ENCODE data around the gene EXOC3L4. TPM values are rescaled to one million over a fixed set of nuclear protein-coding genes. Genes with fewer than 3 reads are reported as not detected.

The EXOC3L4 gene
- total RNA-seq, 2 donors from 2014 or later, result not detected

DNA sequence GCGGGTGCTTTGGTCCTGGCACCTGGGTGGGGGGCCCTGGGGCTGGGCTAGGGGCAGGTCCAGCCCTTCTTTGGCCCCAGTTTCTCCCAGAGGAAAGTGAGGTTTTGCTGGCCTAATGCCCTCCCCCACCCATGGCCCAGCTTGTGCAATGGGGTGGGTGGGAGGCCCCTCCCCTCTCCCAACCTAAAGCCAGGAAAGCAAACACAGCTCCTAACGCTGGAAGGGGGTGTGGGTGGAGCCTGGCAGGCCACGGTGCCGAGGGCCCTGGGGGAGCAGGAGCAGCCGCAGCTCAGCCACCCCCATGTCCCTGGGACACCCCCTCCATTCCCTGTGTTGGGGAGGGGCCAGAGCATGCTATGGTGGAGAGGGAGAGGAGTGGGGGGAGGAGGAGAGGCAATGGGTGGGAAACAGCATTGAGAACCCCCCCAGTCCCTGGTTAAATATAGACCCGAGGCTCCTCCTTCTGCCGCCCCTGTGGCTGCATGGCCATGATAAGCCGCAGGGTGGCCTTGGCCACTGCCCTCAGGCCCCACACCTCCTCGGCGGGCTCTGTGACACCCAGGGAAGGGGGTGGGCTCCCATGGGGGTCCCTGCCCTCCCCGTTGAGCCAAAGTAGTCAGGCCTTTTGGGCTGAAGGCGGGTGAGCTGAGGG lies 4.7 kb downstream of the EXOC3L4 start:
- DNase-seq (ENCODE audit: low spot score in 2 of 2) (no peak), ATAC-seq (no peak)
- H3K36me3 Mint-ChIP-seq, result no peaks in the 10 kb centered on the region

DNA sequence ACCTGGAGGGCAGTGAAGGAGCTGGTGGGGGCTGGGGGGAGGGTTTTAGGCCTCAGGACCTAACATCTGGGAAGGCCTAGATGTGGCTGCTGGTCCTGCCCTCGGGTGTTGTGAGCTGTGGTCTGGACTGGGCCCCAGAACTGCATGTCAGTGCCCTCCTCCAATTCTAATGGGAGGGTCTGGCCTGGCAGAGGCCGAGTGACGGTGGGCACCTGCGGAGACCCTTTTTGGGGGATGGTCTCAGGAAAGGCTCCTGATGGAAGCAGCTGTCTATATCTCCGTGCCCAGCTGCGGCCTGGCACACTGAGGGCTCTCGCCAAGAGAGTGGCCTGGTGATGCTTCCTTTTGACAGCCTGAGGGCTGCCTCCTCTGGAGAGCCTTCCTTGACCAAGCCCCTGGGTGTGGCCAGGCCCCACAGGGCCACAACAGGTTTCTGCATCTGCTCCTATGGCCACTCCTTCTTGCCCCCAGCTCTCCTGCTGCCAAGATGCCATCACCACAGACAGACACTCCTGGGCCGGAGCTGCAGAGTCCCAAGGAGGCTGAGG lies 5.3 kb downstream of the EXOC3L4 start:
- Mint-ChIP-seq H3K9me3 (no peaks in the 10 kb centered on the region), H3K27ac (no peak overlapping the region), H3K36me3 (no peaks in the 10 kb centered on the region)
- ATAC-seq (no peak), DNase-seq (ENCODE audit: low spot score in 2 of 2) (no peak)

More for the DNA sequence above, 4.7 kb downstream of the EXOC3L4 start:
- Mint-ChIP-seq H3K9me3 (no peaks in the 10 kb centered on the region), H3K27ac (no peak overlapping the region)

DNA sequence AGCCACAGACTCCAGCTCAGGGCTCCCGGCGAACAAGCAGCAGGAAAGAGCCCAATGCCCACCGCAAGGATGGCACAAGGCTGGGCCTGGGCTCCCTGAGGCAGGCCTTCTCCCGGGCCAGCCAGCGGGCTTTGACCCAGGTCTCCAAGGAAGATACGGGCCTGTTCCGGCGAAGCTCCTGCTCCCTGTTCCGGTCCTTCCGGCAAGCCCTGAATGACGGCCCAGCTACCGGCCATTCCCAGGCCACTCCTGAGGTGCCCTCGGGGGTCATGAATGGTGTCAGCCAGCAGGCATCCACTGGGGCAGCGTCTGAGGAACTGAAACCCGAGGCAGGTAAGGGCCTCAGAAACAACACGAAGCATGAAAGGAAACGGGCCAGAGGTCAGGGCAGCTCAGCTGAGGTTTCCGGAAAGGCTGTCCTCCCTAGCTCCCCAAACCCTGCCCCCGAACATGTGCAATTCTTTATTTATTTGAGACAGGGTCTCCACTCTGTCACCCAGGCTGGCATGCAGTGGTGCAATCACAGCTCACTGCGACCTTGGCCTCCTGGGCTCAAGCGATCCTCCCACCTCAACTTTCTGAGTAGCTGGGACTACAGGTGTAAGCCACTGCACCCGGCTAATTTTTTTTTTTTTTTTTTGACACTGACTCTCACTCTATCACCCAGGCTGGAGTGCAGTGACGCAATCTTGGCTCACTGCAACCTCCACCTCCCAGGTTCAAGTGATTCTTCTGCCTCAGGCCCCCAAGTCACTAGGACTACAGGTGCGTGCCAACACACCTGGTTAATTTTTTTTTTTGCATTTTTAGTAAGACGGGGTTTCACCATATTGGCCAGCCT lies 6.0 kb downstream of the EXOC3L4 start:
- Mint-ChIP-seq H3K27ac (no peak overlapping the region), H3K9me3 (no peaks in the 10 kb centered on the region), H3K36me3 (no peaks in the 10 kb centered on the region)
- DNase-seq (ENCODE audit: low spot score in 2 of 2) (no peak), ATAC-seq (no peak)

DNA sequence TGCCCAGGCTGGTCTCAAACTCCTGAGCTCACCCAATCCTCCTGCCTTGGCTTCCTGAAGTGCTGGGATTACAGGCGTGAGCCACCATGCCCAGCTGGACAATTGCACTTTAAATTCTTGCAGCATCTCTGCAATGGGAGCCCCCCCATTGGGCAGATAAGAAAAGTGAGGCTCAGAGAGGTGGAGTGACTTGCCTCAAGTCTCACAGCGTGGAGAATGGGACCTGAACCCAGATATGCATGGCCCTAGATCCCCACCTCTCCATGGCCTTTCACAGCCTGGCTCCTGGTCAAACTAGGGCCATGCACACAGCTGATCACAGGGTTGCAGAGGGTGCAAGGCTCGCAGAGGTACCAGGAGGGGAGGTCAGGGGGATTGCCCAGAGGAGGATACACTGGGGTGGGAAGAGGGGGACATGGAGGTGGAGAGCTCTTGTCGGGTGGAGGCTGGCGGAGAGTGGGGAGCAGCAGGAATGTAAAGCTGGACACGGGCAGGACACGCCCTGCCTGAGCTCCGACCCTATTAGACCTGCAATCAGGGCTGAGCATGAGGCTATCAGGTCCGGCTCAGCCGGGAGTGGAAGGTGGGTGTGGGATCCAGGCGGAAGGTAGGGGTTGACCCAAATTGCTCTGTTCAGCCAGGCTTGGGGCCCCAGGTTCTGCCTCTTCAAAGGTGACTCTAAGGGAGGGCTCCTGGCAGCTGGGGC lies 6.9 kb downstream of the EXOC3L4 start:
- Mint-ChIP-seq H3K9me3 (no peaks in the 10 kb centered on the region), H3K36me3 (no peaks in the 10 kb centered on the region), H3K27ac (no peak overlapping the region)
- no peak for ATAC-seq
- DNase-seq (ENCODE audit: low spot score in 2 of 2), result no peak

DNA sequence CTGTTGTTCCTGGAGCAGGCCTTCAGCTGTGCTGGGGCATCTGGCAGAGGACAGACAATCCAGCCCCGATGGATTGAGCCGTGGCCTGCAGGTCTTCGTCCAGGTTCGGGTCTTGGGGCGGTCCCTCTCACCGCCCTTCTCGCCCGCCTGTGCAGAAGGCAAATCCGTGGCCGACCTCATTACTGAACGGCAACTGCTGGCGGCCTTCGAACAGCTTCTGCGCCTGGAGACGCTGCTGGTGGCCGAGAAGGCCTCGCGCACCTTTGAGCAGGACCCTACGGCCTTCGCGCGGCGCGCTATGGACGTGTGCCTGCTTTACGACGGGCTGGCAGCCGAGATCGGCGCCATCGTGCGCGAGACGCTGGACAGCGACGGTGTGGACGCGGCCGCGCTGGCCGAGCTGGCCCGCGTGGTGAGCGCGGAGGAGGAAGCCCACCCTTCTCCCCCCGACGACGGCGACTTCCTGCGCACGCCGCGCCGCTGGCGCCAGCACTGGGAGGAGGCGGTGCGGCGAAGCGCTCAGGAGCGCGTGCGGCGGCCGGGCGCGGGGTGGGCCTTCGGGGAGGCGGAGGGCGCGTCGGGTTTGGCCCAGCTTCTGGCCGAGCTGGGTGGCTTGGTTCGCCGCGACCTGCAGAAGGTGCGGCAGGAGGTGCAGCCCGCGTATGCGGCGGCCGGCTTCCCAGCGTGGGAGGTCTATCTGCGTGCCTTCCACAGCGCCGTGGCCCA lies 7.6 kb downstream of the EXOC3L4 start:
- Mint-ChIP-seq H3K36me3 (no peaks in the 10 kb centered on the region), H3K9me3 (no peaks in the 10 kb centered on the region), H3K27ac (no peak overlapping the region)
- DNase-seq (ENCODE audit: low spot score in 2 of 2) (no peak), ATAC-seq (no peak)

DNA sequence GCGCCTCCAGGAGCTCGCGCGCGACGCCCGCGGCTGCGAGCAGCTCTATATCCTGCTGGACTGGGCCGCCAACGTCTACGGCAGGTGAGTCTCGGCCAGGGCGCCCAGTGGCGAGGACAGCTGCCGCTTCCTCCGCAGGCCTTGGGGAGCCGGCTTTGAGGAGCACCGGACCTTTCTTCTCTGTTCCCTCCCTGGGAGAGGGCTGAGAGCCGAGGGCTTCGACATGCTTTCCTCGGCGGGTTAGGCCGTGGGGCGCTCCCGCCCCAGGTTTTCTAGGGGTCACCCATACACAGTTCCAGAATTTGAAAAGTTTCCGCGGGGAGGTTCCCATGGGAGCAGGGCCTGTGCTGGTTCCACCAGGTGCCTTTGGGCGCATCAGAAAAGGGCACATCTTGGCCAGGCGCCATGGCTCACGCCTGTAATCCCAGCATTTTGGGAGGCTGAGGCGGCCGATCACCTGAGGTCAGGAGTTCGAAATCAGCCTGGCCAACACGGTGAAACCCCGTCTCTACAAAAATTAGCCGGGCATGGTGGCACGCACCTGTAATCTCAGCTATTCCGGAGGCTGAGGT lies 8.2 kb downstream of the EXOC3L4 start:
- DNase-seq (ENCODE audit: low spot score in 2 of 2) (no peak), ATAC-seq (no peak)
- Mint-ChIP-seq H3K36me3 (no peaks in the 10 kb centered on the region), H3K9me3 (no peaks in the 10 kb centered on the region), H3K27ac (no peak overlapping the region)

DNA sequence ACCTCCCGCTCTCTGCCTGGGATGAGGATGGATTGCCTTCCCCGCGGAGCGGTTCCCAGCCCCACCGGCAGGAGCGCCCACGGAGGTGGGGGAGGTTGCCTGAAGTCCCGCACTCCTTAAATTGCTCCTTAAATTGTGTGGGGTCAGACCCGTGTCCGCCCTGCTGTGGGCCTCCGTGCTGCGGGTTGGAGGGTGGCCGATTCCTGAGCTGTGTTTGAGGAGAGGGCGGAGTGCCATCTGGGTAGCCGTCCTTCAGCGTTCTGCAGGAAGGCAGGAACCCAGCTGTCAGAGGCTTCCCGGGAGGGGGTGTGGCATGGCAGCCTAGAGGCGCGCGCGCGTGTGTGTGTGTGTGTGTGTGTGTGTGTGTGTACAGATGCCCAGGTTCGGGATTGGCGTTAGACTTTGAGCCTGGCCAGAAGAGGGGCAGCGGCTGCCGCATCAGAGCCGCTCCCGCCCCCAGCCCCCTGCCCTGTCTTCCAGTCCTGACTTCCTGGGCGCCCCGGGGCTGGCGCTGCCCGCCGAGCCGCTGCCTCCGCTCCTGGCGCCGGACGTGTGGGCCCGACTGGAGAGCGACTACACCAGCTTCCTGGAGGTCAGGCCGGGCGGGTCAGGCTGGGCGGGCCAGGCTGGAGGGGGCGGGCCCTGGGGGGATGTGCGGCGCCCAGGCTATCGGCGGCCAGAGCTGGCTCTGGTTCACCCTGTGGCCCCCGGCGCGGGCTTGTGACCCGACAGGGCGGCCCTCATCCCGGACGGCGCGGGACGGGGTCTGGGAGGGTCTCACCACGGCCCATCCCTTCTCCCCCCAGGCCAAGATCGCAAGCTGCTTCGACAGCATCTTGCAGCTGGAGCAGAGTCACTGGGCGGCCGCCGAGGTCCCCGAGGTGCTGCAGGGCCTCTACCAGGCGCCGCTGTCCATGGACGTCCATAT lies 9.2 kb downstream of the EXOC3L4 start:
- H3K9me3 Mint-ChIP-seq, result no peaks in the 10 kb centered on the region

DNA sequence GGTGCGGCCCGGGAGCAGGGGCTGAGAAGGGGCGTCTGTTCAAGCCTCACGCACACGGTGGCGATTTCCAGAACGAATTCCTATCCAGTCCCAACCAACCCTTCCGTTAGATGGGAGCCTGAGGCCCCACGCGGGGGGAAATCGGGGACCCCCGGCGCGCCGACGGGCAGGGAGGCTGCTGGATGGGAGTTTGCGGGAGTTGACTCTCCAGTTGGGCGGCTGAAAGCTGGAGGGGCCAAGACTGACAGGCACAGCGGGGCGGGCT lies 9.8 kb downstream of the EXOC3L4 start:
- no peak for DNase-seq (ENCODE audit: low spot score in 2 of 2)
- H3K27ac Mint-ChIP-seq, result no peak overlapping the region
- no peaks in the 10 kb centered on the region for H3K36me3 Mint-ChIP-seq
- H3K9me3 Mint-ChIP-seq, result no peaks in the 10 kb centered on the region
- no peak for ATAC-seq

More for the DNA sequence above, 9.2 kb downstream of the EXOC3L4 start:
- ATAC-seq (no peak), DNase-seq (ENCODE audit: low spot score in 2 of 2) (no peak)
- Mint-ChIP-seq H3K27ac (no peak overlapping the region), H3K36me3 (no peaks in the 10 kb centered on the region)

DNA sequence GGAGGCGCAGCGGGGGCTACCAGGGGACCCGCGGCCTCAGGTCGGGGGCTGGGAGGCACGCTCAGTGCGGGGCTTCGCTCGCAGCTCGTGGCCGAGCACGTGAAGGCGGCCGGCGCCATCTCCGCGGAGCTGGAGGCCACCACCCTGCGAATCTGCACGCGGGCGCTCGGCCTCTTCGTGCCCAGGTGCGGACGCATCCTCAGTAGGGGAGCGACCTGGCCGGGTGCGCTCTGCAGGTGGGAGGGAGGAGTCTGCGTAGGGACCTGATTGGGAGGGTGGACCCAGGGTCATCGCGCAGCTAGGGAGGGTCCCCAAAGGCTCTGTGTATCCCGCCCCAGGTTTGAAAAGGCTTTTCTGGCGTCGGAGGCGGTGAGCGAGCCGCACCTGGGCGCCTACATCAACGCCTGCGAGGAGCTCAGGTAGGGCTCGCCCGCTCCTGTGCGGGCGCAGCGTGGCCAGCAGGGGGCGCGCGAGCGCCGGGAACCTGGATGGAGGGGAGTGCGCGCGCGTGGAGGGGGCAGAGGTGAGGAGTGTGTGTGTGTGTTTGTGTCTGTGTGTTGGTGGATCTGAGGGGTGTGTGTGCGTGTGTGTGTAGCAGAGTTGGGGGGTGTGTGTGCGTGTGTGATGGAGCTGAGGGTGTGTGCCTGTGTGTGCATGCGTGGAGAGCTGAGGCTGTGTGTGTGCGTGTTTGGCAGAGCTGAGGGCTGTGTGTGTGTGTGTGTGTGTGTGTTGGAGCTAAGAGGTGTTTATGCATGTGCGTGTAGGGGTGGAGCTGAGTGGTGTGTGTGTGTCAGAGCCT lies 10.3 kb downstream of the EXOC3L4 start:
- no peaks in the 10 kb centered on the region for H3K36me3 Mint-ChIP-seq
- H3K27ac Mint-ChIP-seq, result no peak overlapping the region
- H3K9me3 Mint-ChIP-seq, result no peaks in the 10 kb centered on the region
- ATAC-seq (peak; percentile 81 to 88), DNase-seq (ENCODE audit: low spot score in 2 of 2) (peak in 1 of 2 donors; percentile 83)

DNA sequence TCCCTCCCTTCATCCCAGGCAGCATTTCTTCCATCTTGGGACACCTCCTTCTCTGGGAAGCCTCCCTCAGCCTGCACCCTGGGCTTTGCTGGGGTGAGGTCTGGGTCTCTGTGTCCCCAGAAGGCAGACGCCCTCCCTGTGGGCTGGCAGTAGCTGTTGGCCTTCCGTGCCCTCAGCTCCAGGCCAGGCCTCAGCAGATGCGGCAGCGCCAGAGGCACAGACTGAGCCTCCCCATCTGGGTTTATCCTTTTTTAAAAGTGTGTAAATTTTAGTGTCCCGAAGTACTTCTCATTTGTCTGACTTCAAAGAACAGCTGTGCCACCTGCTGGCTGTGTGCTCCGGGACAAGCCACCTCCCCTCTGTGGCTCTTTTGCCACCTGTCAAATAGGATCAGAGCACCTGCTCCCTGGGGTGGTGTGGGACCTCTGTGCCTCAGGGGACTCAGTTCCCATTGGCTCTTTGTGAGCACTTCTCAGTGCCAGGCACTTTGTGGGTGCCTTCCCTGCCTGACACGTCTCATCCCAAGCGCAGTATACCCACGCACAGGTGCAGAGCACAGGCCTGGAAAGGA lies 11.1 kb downstream of the EXOC3L4 start:
- ATAC-seq, result no peak
- Mint-ChIP-seq H3K27ac (no peak overlapping the region), H3K36me3 (no peaks in the 10 kb centered on the region), H3K9me3 (no peaks in the 10 kb centered on the region)
- no peak for DNase-seq (ENCODE audit: low spot score in 2 of 2)

DNA sequence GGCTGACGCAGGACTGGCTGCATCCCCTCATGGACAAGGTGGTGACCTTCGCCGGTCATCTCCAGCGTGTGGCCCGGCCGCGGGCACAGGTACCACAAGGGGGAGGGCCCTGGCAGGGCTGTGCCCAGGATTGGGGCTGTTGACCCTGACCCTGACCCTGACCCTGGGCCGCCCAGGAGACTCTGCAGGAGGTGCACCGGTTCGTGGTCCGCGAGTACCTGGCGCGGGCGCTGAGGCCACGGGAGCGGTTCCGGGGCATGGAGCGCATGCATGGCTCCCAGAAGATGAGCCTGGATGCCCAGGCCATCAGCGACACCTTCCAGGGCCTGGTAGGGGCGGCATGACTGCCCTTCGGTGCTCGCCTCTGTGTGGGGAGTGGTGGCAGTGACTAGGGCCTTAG lies 12.9 kb downstream of the EXOC3L4 start:
- ATAC-seq (no peak), DNase-seq (ENCODE audit: low spot score in 2 of 2) (no peak)
- no peaks in the 10 kb centered on the region for H3K9me3 Mint-ChIP-seq
- H3K36me3 Mint-ChIP-seq, result no peaks in the 10 kb centered on the region
- H3K27ac Mint-ChIP-seq, result no peak overlapping the region

DNA sequence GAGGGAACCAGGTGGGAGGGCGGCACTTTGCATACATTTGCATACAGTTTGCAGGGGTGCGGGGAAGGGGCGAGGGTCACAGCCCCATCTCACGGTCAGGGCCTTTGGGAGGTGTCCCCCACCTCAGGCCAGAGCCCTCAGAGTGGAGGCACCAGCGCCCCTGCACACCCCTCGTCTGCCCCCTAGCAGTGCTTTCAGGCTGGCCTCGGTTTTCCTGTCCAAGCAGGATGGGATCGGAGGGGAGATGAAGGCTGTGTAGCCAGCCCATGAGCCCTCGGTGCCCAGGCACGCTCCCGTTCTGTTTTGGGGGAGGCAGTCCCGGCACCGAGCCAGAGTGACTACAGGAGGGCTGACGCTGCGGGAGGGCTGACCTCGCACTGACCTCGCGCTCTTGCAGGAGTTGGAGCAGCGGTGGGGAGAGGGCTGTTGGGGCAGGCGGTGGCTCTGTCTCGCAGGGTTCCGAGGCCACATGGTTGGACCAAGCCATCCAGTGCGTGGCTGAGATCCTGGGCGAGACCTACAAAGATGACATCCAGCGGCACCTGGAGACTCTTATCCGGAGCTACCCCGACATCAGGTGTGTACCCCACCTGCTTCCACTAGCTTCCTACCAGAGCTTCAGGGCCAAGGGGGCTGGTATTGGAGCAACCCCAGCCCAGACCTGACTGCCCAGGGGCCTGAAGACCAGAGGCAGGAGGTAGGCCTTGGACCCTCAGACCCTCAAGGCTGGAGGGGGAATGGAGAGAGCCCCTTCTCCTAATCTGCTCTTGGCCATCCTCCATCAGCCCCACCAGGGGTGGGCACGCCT lies 13.6 kb downstream of the EXOC3L4 start:
- Mint-ChIP-seq H3K27ac (no peak overlapping the region), H3K9me3 (no peaks in the 10 kb centered on the region), H3K36me3 (no peaks in the 10 kb centered on the region)
- DNase-seq (ENCODE audit: low spot score in 2 of 2) (no peak), ATAC-seq (no peak)

DNA sequence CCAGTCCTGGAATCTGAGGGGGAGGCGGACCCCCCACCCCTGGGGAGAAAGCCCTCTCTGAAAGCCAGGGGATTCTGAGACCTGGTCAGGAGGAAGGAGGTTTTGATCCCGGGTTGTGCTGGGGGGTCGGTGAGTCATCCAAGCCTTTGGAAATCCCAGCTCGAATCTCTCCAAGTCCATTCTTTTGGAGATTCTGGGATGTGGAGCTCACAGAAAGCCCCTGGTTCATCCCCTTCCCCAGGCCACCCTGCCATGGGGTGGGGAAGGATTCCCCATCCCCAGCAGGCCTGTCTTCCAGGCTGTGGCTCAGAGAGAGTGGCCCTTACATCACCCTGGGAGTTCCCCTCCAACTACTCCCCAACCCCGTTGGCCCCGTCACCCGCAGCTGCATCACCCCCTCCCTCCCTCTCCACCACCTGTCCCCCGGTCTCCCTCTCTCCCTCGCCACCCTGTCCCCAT lies 14.3 kb downstream of the EXOC3L4 start:
- Mint-ChIP-seq H3K27ac (no peak overlapping the region), H3K9me3 (no peaks in the 10 kb centered on the region), H3K36me3 (no peaks in the 10 kb centered on the region)
- DNase-seq (ENCODE audit: low spot score in 2 of 2) (no peak), ATAC-seq (peak; percentile 46 to 65)
